Measurements from ENCODE around the gene CACNG6. TPM values are rescaled to one million over a fixed set of nuclear protein-coding genes. Genes with fewer than 3 reads are reported as not detected.
A peak's percentile ranks its signal among the peaks of the same experiment; 100 is the strongest.

Gene CACNG6
- total RNA-seq, 1 experiment from 2014 or later: 2.5 TPM

GRCh38 chr19:53942001-53942786 lies 49.2 kb upstream of the CACNG6 start (continued):
- TF ChIP-seq AFF4 (CRISPR knock-in tag; IDR thresholded peaks at IDR 0.05; ENCODE audit: borderline replicate concordance) (0 out of 2 replicates have a peak, but pooled peaks have one; percentile 67), JUN (CRISPR knock-in tag; IDR thresholded peaks at IDR 0.05) (no peak), MAX (CRISPR knock-in tag; IDR thresholded peaks at IDR 0.05) (peak; percentile 47; the same call in 1 of the 2 replicates), ZNF121 (CRISPR knock-in tag; IDR thresholded peaks at IDR 0.05) (peak; percentile 33; the same call in 1 of the 2 replicates), ZNF671 (CRISPR knock-in tag; IDR thresholded peaks at IDR 0.05) (no peak), RELA (CRISPR knock-in tag; IDR thresholded peaks at IDR 0.05; ENCODE audit: borderline replicate concordance) (no peak), ZNF416 (CRISPR knock-in tag; IDR thresholded peaks at IDR 0.05) (0 out of 2 replicates have a peak, but pooled peaks have one; percentile 71), OVOL2 (CRISPR knock-in tag; IDR thresholded peaks at IDR 0.05; ENCODE audit: borderline replicate concordance) (no peak), FOXP1 (CRISPR knock-in tag; IDR thresholded peaks at IDR 0.05; ENCODE audit: borderline replicate concordance) (no peak), TEAD1 (CRISPR knock-in tag; IDR thresholded peaks at IDR 0.05) (peak; percentile 55; the same call in 1 of the 2 replicates), ETV6 (CRISPR knock-in tag; IDR thresholded peaks at IDR 0.05) (peak; percentile 34; the same call in 1 of the 2 replicates), CBFB (CRISPR knock-in tag; IDR thresholded peaks at IDR 0.05; ENCODE audit: low read depth) (peak; percentile 61; the same call in 1 of the 2 replicates), FOXK1 (CRISPR knock-in tag; IDR thresholded peaks at IDR 0.05) (peak; percentile 40; the same call in 1 of the 2 replicates), NR3C1 (CRISPR knock-in tag; conservative IDR thresholded peaks at IDR 0.05; ENCODE audit: low read depth) (0 out of 2 replicates have a peak, but pooled peaks have one; percentile 72), NFE2L1 (CRISPR knock-in tag; IDR thresholded peaks at IDR 0.05) (no peak), HMGXB4 (CRISPR knock-in tag; IDR thresholded peaks at IDR 0.05) (peak; percentile 68; the same call in 1 of the 2 replicates), STAT6 (CRISPR knock-in tag; conservative IDR thresholded peaks at IDR 0.05; ENCODE audit: low read depth) (no peak)

GRCh38 chr19:53944416-53944815 lies 47.0 kb upstream of the CACNG6 start:
- POLR2A ChIA-PET: interaction anchor here (0.5 to 0.7 kb wide), 3 partner anchors 15 to 932 kb away, joined by 3 read pairs; no protein-coding TSS in a partner anchor
- peaks cover 13% of the 10 kb centered on the region for H3K36me3 Mint-ChIP-seq
- CTCF ChIA-PET: interaction anchor here (0.7 to 5.2 kb wide), 5 partner anchors 32 to 151 kb away, joined by 3 to 43 read pairs (median 6); no protein-coding TSS in a partner anchor
- H3K27ac Mint-ChIP-seq: peak overlapping the region; percentile 36; the same call in 1 of the 2 replicates
- DNase-seq (ENCODE audit: low spot score) (no peak), ATAC-seq (no peak)
- peaks cover 1% of the 10 kb centered on the region; the same call in 1 of the 2 replicates for H3K9me3 Mint-ChIP-seq
- H3K4me1 Mint-ChIP-seq: peaks cover 39% of the 10 kb centered on the region
- peak overlapping the region; percentile 78 for H3K4me3 Mint-ChIP-seq
- TF ChIP-seq EMX1 (CRISPR knock-in tag; IDR thresholded peaks at IDR 0.05) (0 out of 2 replicates have a peak, but pooled peaks have one; percentile 18), PREB (CRISPR knock-in tag; IDR thresholded peaks at IDR 0.05; ENCODE audit: borderline replicate concordance) (no peak), AFF4 (CRISPR knock-in tag; IDR thresholded peaks at IDR 0.05; ENCODE audit: borderline replicate concordance) (no peak)
- H3K27me3 Mint-ChIP-seq (ENCODE audit: low read depth): no peaks in the 10 kb centered on the region
